WERI-Rb-1 (cell line): ENCODE measurements around the gene PKNOX1.
A peak's percentile ranks its signal among the peaks of the same experiment; 100 is the strongest.
"Not testable (repeated sequence)": the region's sequence is repeated elsewhere in the genome, so short reads cannot be mapped to it uniquely, and the experiment has no call there.

Experiments used
- DNase-seq: peaks from one replicate; pipeline ENCODE4 v3.0.0-alpha.2; 2020
- H3K27ac ChIP-seq: fragments of 250-450 bp; sonication (Bioruptor Pico); 2 replicates; pipeline ENCODE4 v1.5.1; 2020; ENCODE audit warnings: mild to moderate bottlenecking, moderate library complexity
- H3K27me3 ChIP-seq: fragments of 250-450 bp; sonication (Bioruptor Pico); 2 replicates; pipeline ENCODE4 v1.5.1; 2021; ENCODE audit warnings: mild to moderate bottlenecking, low read depth, moderate library complexity; ENCODE audit not compliant: insufficient read depth, severe bottlenecking
- H3K36me3 ChIP-seq: fragments of 250-450 bp; sonication (Bioruptor Pico); 2 replicates; pipeline ENCODE4 v1.5.1; 2020; ENCODE audit warnings: mild to moderate bottlenecking, moderate library complexity
- H3K4me3 ChIP-seq: 2 replicates; pipeline ENCODE4 v1.5.1; 2011; ENCODE audit warnings: low read depth, mild to moderate bottlenecking, control low read depth, low read length
- H3K9me3 ChIP-seq: fragments of 250-450 bp; sonication (Bioruptor Pico); 2 replicates; pipeline ENCODE4 v1.5.1; 2021; ENCODE audit warnings: mild to moderate bottlenecking, moderate library complexity; ENCODE audit not compliant: severe bottlenecking
- CTCF ChIP-seq: IDR thresholded peaks from 2 replicates; pipeline ENCODE4 v1.5.1; 2011; ENCODE audit warnings: low read depth, mild to moderate bottlenecking, control low read depth, inconsistent platforms, low read length

PKNOX1 gene

GRCh38 chr21:42981214-42981523 is 6.8 kb downstream of the PKNOX1 start:
- TF ChIP-seq CTCF, result no peak
- Histone ChIP-seq H3K9me3 (no peaks in the 10 kb centered on the region), H3K27ac (peak overlapping the region; percentile 23), H3K36me3 (peaks cover 7% of the 10 kb centered on the region), H3K27me3 (no peaks in the 10 kb centered on the region), H3K4me3 (no peak overlapping the region)
- DNase-seq, result peak; percentile 41

GRCh38 chr21:42981862-42982261 is 7.5 kb downstream of the PKNOX1 start:
- Histone ChIP-seq H3K27ac (peak overlapping the region; percentile 23), H3K36me3 (no peaks in the 10 kb centered on the region; the same call in none of the 2 replicates), H3K4me3 (no peak overlapping the region), H3K9me3 (no peaks in the 10 kb centered on the region), H3K27me3 (no peaks in the 10 kb centered on the region)
- no peak for TF ChIP-seq CTCF
- no peak for DNase-seq

- Histone ChIP-seq H3K27ac (no peak overlapping the region), H3K9me3 (no peaks in the 10 kb centered on the region), H3K4me3 (no peak overlapping the region), H3K36me3 (no peaks in the 10 kb centered on the region; the same call in none of the 2 replicates), H3K27me3 (no peaks in the 10 kb centered on the region)
- DNase-seq, result no peak
- TF ChIP-seq CTCF, result no peak
Measured at GRCh38 chr21:42983103-42983502, 8.7 kb downstream of the PKNOX1 start.

- Histone ChIP-seq H3K9me3 (no peaks in the 10 kb centered on the region), H3K27ac (no peak overlapping the region), H3K36me3 (no peaks in the 10 kb centered on the region; the same call in none of the 2 replicates), H3K27me3 (no peaks in the 10 kb centered on the region), H3K4me3 (no peak overlapping the region)
- no peak for TF ChIP-seq CTCF
- DNase-seq, result no peak
Measured at GRCh38 chr21:42983869-42984268, 9.5 kb downstream of the PKNOX1 start.

- no peak for DNase-seq
- Histone ChIP-seq H3K27me3 (no peaks in the 10 kb centered on the region), H3K36me3 (no peaks in the 10 kb centered on the region), H3K9me3 (no peaks in the 10 kb centered on the region), H3K27ac (no peak overlapping the region), H3K4me3 (no peak overlapping the region)
- no peak for TF ChIP-seq CTCF
Measured at GRCh38 chr21:42986125-42986783, 11.9 kb downstream of the PKNOX1 start.

- Histone ChIP-seq H3K4me3 (no peak overlapping the region), H3K9me3 (no peaks in the 10 kb centered on the region), H3K27me3 (no peaks in the 10 kb centered on the region), H3K36me3 (peaks cover 2% of the 10 kb centered on the region; the same call in 1 of the 2 replicates), H3K27ac (no peak overlapping the region)
- no peak for TF ChIP-seq CTCF
- no peak for DNase-seq
Measured at GRCh38 chr21:42988236-42988965, 14.0 kb downstream of the PKNOX1 start.

GRCh38 chr21:42989370-42989769 is 15.0 kb downstream of the PKNOX1 start:
- not testable (repeated sequence) for H3K9me3 ChIP-seq, DNase-seq, H3K36me3 ChIP-seq

More at GRCh38 chr21:42989370-42989769, 15.0 kb downstream of the PKNOX1 start:
- H3K27me3 ChIP-seq, H3K27ac ChIP-seq, H3K4me3 ChIP-seq: not testable (repeated sequence)
